ENCODE measurements around the gene CAD.

DNA sequence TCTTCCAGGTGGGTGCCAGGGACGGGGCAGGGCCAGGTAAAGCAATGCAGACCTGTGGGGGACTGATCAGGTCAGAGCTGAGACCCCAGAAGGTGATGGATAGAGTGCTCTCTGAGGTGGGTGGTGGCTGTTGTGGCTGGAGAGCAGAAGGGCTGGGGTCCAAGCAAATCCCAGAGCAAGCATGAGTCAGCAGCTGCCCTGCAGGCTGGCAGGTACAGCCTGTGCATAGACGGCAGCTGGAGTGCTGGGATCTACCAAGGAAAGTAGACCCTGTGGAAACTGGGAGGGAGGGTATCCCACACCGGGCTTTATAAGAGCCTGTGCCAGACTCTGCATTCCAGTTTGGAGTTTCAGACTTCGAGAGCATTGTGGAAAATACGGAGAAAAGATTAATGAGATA, 65.7 kb downstream of the CAD start:
- TF ChIP-seq, protein P1, sequence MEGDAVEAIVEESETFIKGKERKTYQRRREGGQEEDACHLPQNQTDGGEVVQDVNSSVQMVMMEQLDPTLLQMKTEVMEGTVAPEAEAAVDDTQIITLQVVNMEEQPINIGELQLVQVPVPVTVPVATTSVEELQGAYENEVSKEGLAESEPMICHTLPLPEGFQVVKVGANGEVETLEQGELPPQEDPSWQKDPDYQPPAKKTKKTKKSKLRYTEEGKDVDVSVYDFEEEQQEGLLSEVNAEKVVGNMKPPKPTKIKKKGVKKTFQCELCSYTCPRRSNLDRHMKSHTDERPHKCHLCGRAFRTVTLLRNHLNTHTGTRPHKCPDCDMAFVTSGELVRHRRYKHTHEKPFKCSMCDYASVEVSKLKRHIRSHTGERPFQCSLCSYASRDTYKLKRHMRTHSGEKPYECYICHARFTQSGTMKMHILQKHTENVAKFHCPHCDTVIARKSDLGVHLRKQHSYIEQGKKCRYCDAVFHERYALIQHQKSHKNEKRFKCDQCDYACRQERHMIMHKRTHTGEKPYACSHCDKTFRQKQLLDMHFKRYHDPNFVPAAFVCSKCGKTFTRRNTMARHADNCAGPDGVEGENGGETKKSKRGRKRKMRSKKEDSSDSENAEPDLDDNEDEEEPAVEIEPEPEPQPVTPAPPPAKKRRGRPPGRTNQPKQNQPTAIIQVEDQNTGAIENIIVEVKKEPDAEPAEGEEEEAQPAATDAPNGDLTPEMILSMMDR (conservative IDR thresholded peaks at IDR 0.05; ENCODE audit: low read length): no peak
- TF ChIP-seq EZH2phosphoT487 (IDR thresholded peaks at IDR 0.05; ENCODE audit: borderline replicate concordance, low read depth, low read length): no peak

Data from OCI-LY7 (cell line).